ENCODE results near the gene RPL10. TPM values are rescaled to one million over a fixed set of nuclear protein-coding genes. Genes with fewer than 3 reads are reported as not detected.

Gene RPL10
- total and polyA plus RNA-seq, 2 of the 13 experiments (the other 11 are each of a cell fraction or from before 2014, with no cell fraction given) = 2,381 to 4,713 TPM

DNA sequence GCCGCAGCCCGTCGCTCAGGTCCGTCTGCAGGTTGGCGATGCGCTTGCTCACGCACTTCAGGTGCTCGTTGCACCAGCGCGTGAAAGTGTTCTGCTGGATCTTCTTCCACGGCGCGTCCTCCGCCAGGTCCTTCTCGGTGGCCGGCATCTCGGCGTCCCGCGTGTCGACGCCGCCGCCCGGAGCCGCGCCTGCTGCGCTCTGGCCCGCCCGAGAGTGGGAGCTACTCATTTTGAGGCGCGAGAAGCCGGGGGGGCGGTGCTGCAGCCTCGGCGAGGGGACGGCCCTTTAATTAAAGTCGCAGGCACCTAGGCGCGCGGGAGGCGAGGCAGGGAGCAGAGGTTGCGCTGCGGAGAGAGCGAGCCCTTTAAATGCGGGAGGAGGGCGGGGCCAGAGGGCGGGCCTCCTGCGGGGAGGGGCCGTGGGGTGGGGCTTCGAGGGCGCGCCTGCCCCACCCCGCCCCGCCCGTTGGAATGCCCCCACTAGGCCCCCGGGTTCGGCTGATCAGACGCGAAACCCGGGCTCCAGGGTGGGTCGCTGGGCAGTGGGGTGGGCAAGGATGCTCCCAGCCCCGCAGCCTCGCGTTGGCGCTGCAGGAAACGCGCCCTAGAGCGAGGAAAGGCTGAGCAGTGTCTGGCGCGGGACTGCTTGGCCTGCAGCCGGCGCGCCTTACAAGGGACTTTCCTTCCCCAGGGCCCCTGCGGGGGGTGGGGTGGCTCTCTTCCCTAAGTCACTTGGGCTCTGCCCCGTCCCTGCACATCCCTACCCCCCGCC is 27.0 kb upstream of the RPL10 start (continued):
- no peak for TF ChIP-seq PITX1 (CRISPR knock-in tag; IDR thresholded peaks at IDR 0.05)
- TF ChIP-seq ZNF564 (CRISPR knock-in tag; IDR thresholded peaks at IDR 0.05) = no peak
- no peak for TF ChIP-seq HHEX (CRISPR knock-in tag; IDR thresholded peaks at IDR 0.05)
- TF ChIP-seq SNAI1 (CRISPR knock-in tag; IDR thresholded peaks at IDR 0.05; ENCODE audit: borderline replicate concordance) = no peak
- TF ChIP-seq HOXA7 (CRISPR knock-in tag; IDR thresholded peaks at IDR 0.05) = no peak
- no peak for TF ChIP-seq ZSCAN29 (CRISPR knock-in tag; conservative IDR thresholded peaks at IDR 0.05)
- TF ChIP-seq MXD4 (CRISPR knock-in tag; IDR thresholded peaks at IDR 0.05) = no peak
- TF ChIP-seq NFYC (CRISPR knock-in tag; IDR thresholded peaks at IDR 0.05) = no peak
- TF ChIP-seq ZNF788 (CRISPR knock-in tag; IDR thresholded peaks at IDR 0.05; ENCODE audit: borderline replicate concordance) = peak; percentile 36; the same call in 1 of the 2 replicates
- TF ChIP-seq SOX5 (CRISPR knock-in tag; IDR thresholded peaks at IDR 0.05; ENCODE audit: borderline replicate concordance) = no peak
- TF ChIP-seq, protein P1, sequence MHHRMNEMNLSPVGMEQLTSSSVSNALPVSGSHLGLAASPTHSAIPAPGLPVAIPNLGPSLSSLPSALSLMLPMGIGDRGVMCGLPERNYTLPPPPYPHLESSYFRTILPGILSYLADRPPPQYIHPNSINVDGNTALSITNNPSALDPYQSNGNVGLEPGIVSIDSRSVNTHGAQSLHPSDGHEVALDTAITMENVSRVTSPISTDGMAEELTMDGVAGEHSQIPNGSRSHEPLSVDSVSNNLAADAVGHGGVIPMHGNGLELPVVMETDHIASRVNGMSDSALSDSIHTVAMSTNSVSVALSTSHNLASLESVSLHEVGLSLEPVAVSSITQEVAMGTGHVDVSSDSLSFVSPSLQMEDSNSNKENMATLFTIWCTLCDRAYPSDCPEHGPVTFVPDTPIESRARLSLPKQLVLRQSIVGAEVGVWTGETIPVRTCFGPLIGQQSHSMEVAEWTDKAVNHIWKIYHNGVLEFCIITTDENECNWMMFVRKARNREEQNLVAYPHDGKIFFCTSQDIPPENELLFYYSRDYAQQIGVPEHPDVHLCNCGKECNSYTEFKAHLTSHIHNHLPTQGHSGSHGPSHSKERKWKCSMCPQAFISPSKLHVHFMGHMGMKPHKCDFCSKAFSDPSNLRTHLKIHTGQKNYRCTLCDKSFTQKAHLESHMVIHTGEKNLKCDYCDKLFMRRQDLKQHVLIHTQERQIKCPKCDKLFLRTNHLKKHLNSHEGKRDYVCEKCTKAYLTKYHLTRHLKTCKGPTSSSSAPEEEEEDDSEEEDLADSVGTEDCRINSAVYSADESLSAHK (CRISPR knock-in tag; IDR thresholded peaks at IDR 0.05; ENCODE audit: borderline replicate concordance) = no peak
- TF ChIP-seq ZNF136 (CRISPR knock-in tag; IDR thresholded peaks at IDR 0.05; ENCODE audit: low read depth) = no peak
- no peak for TF ChIP-seq ZNF567 (CRISPR knock-in tag; IDR thresholded peaks at IDR 0.05; ENCODE audit: borderline replicate concordance)
- TF ChIP-seq ARID2 (CRISPR knock-in tag; IDR thresholded peaks at IDR 0.05; ENCODE audit: borderline replicate concordance) = no peak
- TF ChIP-seq JDP2 (CRISPR knock-in tag; IDR thresholded peaks at IDR 0.05; ENCODE audit: borderline replicate concordance) = no peak
- no peak; the same call in 1 of the 2 replicates for TF ChIP-seq GFI1 (CRISPR knock-in tag; IDR thresholded peaks at IDR 0.05; ENCODE audit: borderline replicate concordance)
- no peak for TF ChIP-seq ARHGAP35 (CRISPR knock-in tag; IDR thresholded peaks at IDR 0.05; ENCODE audit: borderline replicate concordance)
- TF ChIP-seq HCFC1 (IDR thresholded peaks at IDR 0.05; ENCODE audit: low read depth, low read length) = no peak
- 0 out of 2 replicates have a peak, but pooled peaks have one; percentile 22 for TF ChIP-seq ZNF331 (CRISPR knock-in tag; IDR thresholded peaks at IDR 0.05)
- TF ChIP-seq, protein P2, sequence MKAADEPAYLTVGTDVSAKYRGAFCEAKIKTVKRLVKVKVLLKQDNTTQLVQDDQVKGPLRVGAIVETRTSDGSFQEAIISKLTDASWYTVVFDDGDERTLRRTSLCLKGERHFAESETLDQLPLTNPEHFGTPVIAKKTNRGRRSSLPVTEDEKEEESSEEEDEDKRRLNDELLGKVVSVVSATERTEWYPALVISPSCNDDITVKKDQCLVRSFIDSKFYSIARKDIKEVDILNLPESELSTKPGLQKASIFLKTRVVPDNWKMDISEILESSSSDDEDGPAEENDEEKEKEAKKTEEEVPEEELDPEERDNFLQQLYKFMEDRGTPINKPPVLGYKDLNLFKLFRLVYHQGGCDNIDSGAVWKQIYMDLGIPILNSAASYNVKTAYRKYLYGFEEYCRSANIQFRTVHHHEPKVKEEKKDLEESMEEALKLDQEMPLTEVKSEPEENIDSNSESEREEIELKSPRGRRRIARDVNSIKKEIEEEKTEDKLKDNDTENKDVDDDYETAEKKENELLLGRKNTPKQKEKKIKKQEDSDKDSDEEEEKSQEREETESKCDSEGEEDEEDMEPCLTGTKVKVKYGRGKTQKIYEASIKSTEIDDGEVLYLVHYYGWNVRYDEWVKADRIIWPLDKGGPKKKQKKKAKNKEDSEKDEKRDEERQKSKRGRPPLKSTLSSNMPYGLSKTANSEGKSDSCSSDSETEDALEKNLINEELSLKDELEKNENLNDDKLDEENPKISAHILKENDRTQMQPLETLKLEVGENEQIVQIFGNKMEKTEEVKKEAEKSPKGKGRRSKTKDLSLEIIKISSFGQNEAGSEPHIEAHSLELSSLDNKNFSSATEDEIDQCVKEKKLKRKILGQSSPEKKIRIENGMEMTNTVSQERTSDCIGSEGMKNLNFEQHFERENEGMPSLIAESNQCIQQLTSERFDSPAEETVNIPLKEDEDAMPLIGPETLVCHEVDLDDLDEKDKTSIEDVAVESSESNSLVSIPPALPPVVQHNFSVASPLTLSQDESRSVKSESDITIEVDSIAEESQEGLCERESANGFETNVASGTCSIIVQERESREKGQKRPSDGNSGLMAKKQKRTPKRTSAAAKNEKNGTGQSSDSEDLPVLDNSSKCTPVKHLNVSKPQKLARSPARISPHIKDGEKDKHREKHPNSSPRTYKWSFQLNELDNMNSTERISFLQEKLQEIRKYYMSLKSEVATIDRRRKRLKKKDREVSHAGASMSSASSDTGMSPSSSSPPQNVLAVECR (CRISPR knock-in tag; IDR thresholded peaks at IDR 0.05; ENCODE audit: borderline replicate concordance) = peak; percentile 82
- TF ChIP-seq KDM1A (CRISPR knock-in tag; IDR thresholded peaks at IDR 0.05) = no peak
- TF ChIP-seq ZNF292 (CRISPR knock-in tag; IDR thresholded peaks at IDR 0.05; ENCODE audit: borderline replicate concordance, low read depth) = no peak
- TF ChIP-seq ATF1 (CRISPR knock-in tag; IDR thresholded peaks at IDR 0.05) = no peak
- no peak for TF ChIP-seq ZKSCAN5 (CRISPR knock-in tag; IDR thresholded peaks at IDR 0.05)
- no peak for TF ChIP-seq ZNF557 (CRISPR knock-in tag; IDR thresholded peaks at IDR 0.05)
- no peak for TF ChIP-seq ZSCAN12 (CRISPR knock-in tag; IDR thresholded peaks at IDR 0.05)

All from HepG2 (cell line).